Astrocyte (in vitro differentiated cells and primary cell): Measurements from ENCODE around the gene BCAS1. TPM values are rescaled to one million over a fixed set of nuclear protein-coding genes. Genes with fewer than 3 reads are reported as not detected.

Source experiments
- DNase-seq: peaks from one replicate; pipeline ENCODE4 v3.0.0-alpha.2; 2010; ENCODE audit warnings: low read depth
- FAIRE-seq: peaks from 2 replicates; lab custom pipeline; 2011; peaks lifted over from hg19 to GRCh38; lab: Jason Lieb, UNC
- H2AFZ ChIP-seq: 2 replicates; pipeline ENCODE4 v1.6.0; 2012; ENCODE audit warnings: low read depth, low read length, inconsistent platforms
- H3K27ac ChIP-seq: 2 replicates; pipeline ENCODE4 v1.5.1; 2011; ENCODE audit warnings: low read depth, low read length, inconsistent platforms
- H3K27me3 ChIP-seq: 2 replicates; pipeline ENCODE4 v1.6.0; 2011; ENCODE audit warnings: low read length, inconsistent platforms; ENCODE audit not compliant: insufficient read depth
- H3K36me3 ChIP-seq: 2 replicates; pipeline ENCODE4 v1.5.1; 2011; ENCODE audit warnings: low read length, inconsistent platforms; ENCODE audit not compliant: insufficient read depth
- H3K4me1 ChIP-seq: 2 replicates; pipeline ENCODE4 v1.5.1; 2011; ENCODE audit warnings: low read length, inconsistent platforms; ENCODE audit not compliant: insufficient read depth
- H3K4me2 ChIP-seq: 2 replicates; pipeline ENCODE4 v1.6.0; 2012; ENCODE audit warnings: low read length, inconsistent platforms
- H3K4me3 ChIP-seq: 2 replicates; pipeline ENCODE4 v1.5.1; 2011; ENCODE audit warnings: low read depth, mild to moderate bottlenecking, low read length, inconsistent platforms; ENCODE audit not compliant: insufficient read depth
- H3K79me2 ChIP-seq: 2 replicates; pipeline ENCODE4 v1.6.0; 2012; ENCODE audit warnings: mild to moderate bottlenecking, low read length, inconsistent platforms; ENCODE audit not compliant: insufficient read depth
- H3K9ac ChIP-seq: 2 replicates; pipeline ENCODE4 v1.6.0; 2012; ENCODE audit warnings: mild to moderate bottlenecking, low read length, inconsistent platforms
- H3K9me3 ChIP-seq: 2 replicates; pipeline ENCODE4 v1.5.1; 2012; ENCODE audit warnings: low read depth, mild to moderate bottlenecking, low read length, inconsistent platforms; ENCODE audit not compliant: insufficient read depth
- H4K20me1 ChIP-seq: 2 replicates; pipeline ENCODE4 v1.6.0; 2012; ENCODE audit warnings: low read length, inconsistent platforms; ENCODE audit not compliant: insufficient read depth
- H3K27ac Mint-ChIP-seq: one replicate; pipeline ENCODE4 v1.8.0; 2021; ENCODE audit warnings: mild to moderate bottlenecking, mixed read lengths; ENCODE audit not compliant: unreplicated experiment
- H3K27me3 Mint-ChIP-seq: one replicate; pipeline ENCODE4 v1.8.0; 2021; ENCODE audit warnings: low read depth, mixed read lengths; ENCODE audit not compliant: unreplicated experiment
- H3K36me3 Mint-ChIP-seq: one replicate; pipeline ENCODE4 v1.8.0; 2021; ENCODE audit warnings: low read depth, mixed read lengths; ENCODE audit not compliant: unreplicated experiment
- H3K4me1 Mint-ChIP-seq: one replicate; pipeline ENCODE4 v1.8.0; 2021; ENCODE audit warnings: low read depth, mixed read lengths; ENCODE audit not compliant: unreplicated experiment
- H3K4me3 Mint-ChIP-seq: one replicate; pipeline ENCODE4 v1.8.0; 2021; ENCODE audit warnings: mild to moderate bottlenecking, moderate library complexity, mixed read lengths; ENCODE audit not compliant: unreplicated experiment
- H3K9me3 Mint-ChIP-seq: one replicate; pipeline ENCODE4 v1.8.0; 2021; ENCODE audit warnings: mild to moderate bottlenecking, mixed read lengths; ENCODE audit not compliant: unreplicated experiment
- CTCF ChIP-seq: IDR thresholded peaks from 2 replicates; pipeline ENCODE4 v1.5.1; 2011; ENCODE audit warnings: low read depth, mild to moderate bottlenecking, inconsistent platforms, low read length, moderate library complexity; ENCODE audit not compliant: insufficient read depth
- EZH2 ChIP-seq: IDR thresholded peaks from 2 replicates; pipeline ENCODE4 v1.6.1; 2012; ENCODE audit warnings: mild to moderate bottlenecking, low read length, inconsistent platforms; ENCODE audit not compliant: insufficient read depth
- total RNA-seq: library from RNA; stranded (reverse); gene quantifications from 2 replicates; pipeline ENCODE4 v1.2.1, GENCODE V29; 2021

Gene BCAS1
- total RNA-seq, 1 donor from 2014 or later = not detected

GRCh38 chr20:54095824-54096223, 25.4 kb upstream of the BCAS1 start:
- no peak overlapping the region for H3K4me2 ChIP-seq
- no peak for FAIRE-seq

GRCh38 chr20:54094268-54094580, 23.8 kb upstream of the BCAS1 start:
- no peak overlapping the region for H2AFZ ChIP-seq
- no peaks in the 10 kb centered on the region for H3K27me3 ChIP-seq
- DNase-seq = no peak
- H3K79me2 ChIP-seq = no peaks in the 10 kb centered on the region
- peaks cover 2% of the 10 kb centered on the region for H3K4me1 Mint-ChIP-seq
- no peaks in the 10 kb centered on the region for H3K36me3 Mint-ChIP-seq
- H3K9ac ChIP-seq = no peak overlapping the region
- no peak overlapping the region for H3K27ac Mint-ChIP-seq
- no peak for FAIRE-seq
- H3K4me2 ChIP-seq = no peak overlapping the region
- peaks cover 3% of the 10 kb centered on the region for H3K27me3 Mint-ChIP-seq
- no peaks in the 10 kb centered on the region for H3K9me3 ChIP-seq
- no peak overlapping the region for H3K27ac ChIP-seq
- H3K36me3 ChIP-seq = no peaks in the 10 kb centered on the region
- no peaks in the 10 kb centered on the region for H3K9me3 Mint-ChIP-seq
- H3K4me1 ChIP-seq = no peaks in the 10 kb centered on the region
- no peak overlapping the region for H3K4me3 ChIP-seq
- no peaks in the 10 kb centered on the region for H4K20me1 ChIP-seq
- H3K4me3 Mint-ChIP-seq = no peak overlapping the region
- TF ChIP-seq EZH2 = no peak
- TF ChIP-seq CTCF = no peak

More at GRCh38 chr20:54095824-54096223, 25.4 kb upstream of the BCAS1 start:
- no peak overlapping the region for H3K4me3 ChIP-seq
- H3K9me3 Mint-ChIP-seq = no peaks in the 10 kb centered on the region
- H3K27me3 ChIP-seq = no peaks in the 10 kb centered on the region
- no peak overlapping the region for H3K27ac ChIP-seq
- no peak overlapping the region for H2AFZ ChIP-seq
- H3K9ac ChIP-seq = no peak overlapping the region
- no peaks in the 10 kb centered on the region for H3K79me2 ChIP-seq
- DNase-seq = no peak
- no peak overlapping the region for H3K4me3 Mint-ChIP-seq
- H3K4me1 Mint-ChIP-seq = peaks cover 2% of the 10 kb centered on the region
- TF ChIP-seq EZH2 (no peak), CTCF (no peak)
- H3K36me3 Mint-ChIP-seq = no peaks in the 10 kb centered on the region
- H3K9me3 ChIP-seq = no peaks in the 10 kb centered on the region
- peaks cover 3% of the 10 kb centered on the region for H3K27me3 Mint-ChIP-seq
- no peak overlapping the region for H3K27ac Mint-ChIP-seq
- H4K20me1 ChIP-seq = no peaks in the 10 kb centered on the region
- no peaks in the 10 kb centered on the region for H3K36me3 ChIP-seq
- H3K4me1 ChIP-seq = no peaks in the 10 kb centered on the region

- no peaks in the 10 kb centered on the region for H3K79me2 ChIP-seq
- no peak overlapping the region for H3K9ac ChIP-seq
- H3K4me1 ChIP-seq = no peaks in the 10 kb centered on the region
- no peak overlapping the region for H3K4me2 ChIP-seq
- Mint-ChIP-seq H3K27ac (no peak overlapping the region), H3K4me1 (peaks cover 4% of the 10 kb centered on the region), H3K4me3 (no peak overlapping the region), H3K9me3 (no peaks in the 10 kb centered on the region), H3K27me3 (peaks cover 2% of the 10 kb centered on the region), H3K36me3 (no peaks in the 10 kb centered on the region)
- no peak overlapping the region for H3K27ac ChIP-seq
- H2AFZ ChIP-seq = no peak overlapping the region
- no peak for DNase-seq
- no peaks in the 10 kb centered on the region for H3K9me3 ChIP-seq
- no peaks in the 10 kb centered on the region for H3K27me3 ChIP-seq
- H3K36me3 ChIP-seq = no peaks in the 10 kb centered on the region
- TF ChIP-seq EZH2 (no peak), CTCF (no peak)
- no peaks in the 10 kb centered on the region for H4K20me1 ChIP-seq
- no peak overlapping the region for H3K4me3 ChIP-seq
- no peak for FAIRE-seq
Measured at GRCh38 chr20:54093423-54094267, 23.3 kb upstream of the BCAS1 start.
